Coronary artery (tissue), 2 donors: ENCODE measurements around the gene GALNTL6.

ENCODE experiments used
- DNase-seq: peaks from one replicate; pipeline ENCODE4 v3.0.0-alpha.2; 2017; ENCODE audit warnings: low spot score
- H3K27ac ChIP-seq, 2 donors: fragments of 200-600 bp; sonication (generic); one replicate each; pipeline ENCODE4 v1.5.1; 2016 to 2019
- H3K4me3 ChIP-seq: fragments of 200-600 bp; sonication (generic); 2 replicates; pipeline ENCODE4 v1.5.1; 2016; ENCODE audit warnings: mild to moderate bottlenecking, moderate library complexity
- CTCF ChIP-seq: fragments of 200-600 bp; sonication (generic); IDR thresholded peaks from one replicate; pipeline ENCODE4 v1.5.1; 2019; ENCODE audit warnings: antibody characterized with exemption

Gene GALNTL6

GRCh38 chr4:172865531-172866127, 1052.4 kb downstream of the GALNTL6 start:
- DNase-seq: no peak
- Histone ChIP-seq H3K27ac (no peak overlapping the region), H3K4me3 (no peak overlapping the region)
- TF ChIP-seq CTCF: no peak

DNA sequence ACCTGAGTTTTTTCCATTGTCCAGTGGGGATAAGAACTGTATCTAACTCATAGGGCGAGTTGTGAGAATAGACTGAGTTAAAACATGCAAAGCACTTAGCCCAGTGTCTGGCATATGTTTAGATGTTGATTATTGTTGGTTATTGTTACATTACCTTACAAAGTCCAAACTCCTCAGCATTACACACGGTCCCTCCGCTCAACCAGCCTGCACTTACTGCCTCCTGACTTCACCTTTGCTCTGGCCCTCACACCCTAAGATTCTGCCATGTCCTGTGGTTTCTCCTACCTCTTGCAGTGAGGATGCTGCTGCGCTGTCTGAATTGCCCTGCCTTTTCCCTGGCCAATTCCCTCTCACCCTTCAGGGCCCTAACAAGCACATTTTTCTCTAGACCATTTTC, 1053.2 kb downstream of the GALNTL6 start:
- no peak for DNase-seq
- TF ChIP-seq CTCF: no peak
- Histone ChIP-seq H3K4me3 (no peak overlapping the region), H3K27ac (no peak overlapping the region)

GRCh38 chr4:172867835-172868234, 1054.6 kb downstream of the GALNTL6 start:
- Histone ChIP-seq H3K27ac (no peak overlapping the region), H3K4me3 (no peak overlapping the region)
- no peak for DNase-seq
- TF ChIP-seq CTCF: no peak

DNA sequence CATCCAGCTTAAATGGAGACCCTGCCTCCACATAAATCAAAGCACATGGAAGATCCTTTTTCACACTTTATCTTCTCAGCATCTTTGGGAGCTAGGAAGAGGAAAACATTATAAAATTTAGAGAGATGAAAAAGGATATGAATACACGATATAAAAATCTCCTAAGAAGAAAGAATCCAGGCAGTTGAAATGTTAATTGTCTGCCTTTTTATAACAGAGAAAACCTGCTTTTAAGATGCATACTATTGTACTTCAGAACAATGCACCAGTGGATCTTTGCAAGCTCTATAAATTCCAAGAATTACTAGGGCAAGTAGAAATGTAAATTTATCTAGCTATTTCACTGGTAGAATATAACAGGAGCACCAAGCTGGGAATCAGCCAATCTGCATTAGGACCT, 1055.1 kb downstream of the GALNTL6 start:
- TF ChIP-seq CTCF: no peak
- H3K27ac ChIP-seq: no peak overlapping the region
- DNase-seq: no peak
- no peak overlapping the region for H3K4me3 ChIP-seq

GRCh38 chr4:172869621-172870268, 1056.5 kb downstream of the GALNTL6 start:
- no peak for DNase-seq
- H3K4me3 ChIP-seq: no peak overlapping the region
- no peak overlapping the region for H3K27ac ChIP-seq
- no peak for TF ChIP-seq CTCF

- H3K27ac ChIP-seq: no peak overlapping the region
- no peak for TF ChIP-seq CTCF
- H3K4me3 ChIP-seq: no peak overlapping the region
- no peak for DNase-seq
Measured at GRCh38 chr4:172871381-172871780, 1058.2 kb downstream of the GALNTL6 start.

- no peak for DNase-seq
- Histone ChIP-seq H3K4me3 (no peak overlapping the region), H3K27ac (no peak overlapping the region)
- TF ChIP-seq CTCF: no peak
Measured at GRCh38 chr4:172874944-172875343, 1061.7 kb downstream of the GALNTL6 start.
